Smooth muscle cell (in vitro differentiated cells): ENCODE data around the gene CBFB. TPM values are rescaled to one million over a fixed set of nuclear protein-coding genes. Genes with fewer than 3 reads are reported as not detected.

Source experiments
- DNase-seq: peaks from one replicate; lab custom pipeline; 2025; ENCODE audit not compliant: unreplicated experiment; lab: John Stamatoyannopoulos, UW
- H2AFZ ChIP-seq: fragments of 200-600 bp; sonication (generic); 2 replicates; pipeline ENCODE4 v1.6.0; 2016; ENCODE audit warnings: antibody characterized with exemption, low read depth, mild to moderate bottlenecking
- H3F3A ChIP-seq: fragments of 200-600 bp; sonication (generic); 2 replicates; pipeline ENCODE4 v1.6.0; 2017; ENCODE audit warnings: antibody characterized with exemption, low read depth
- H3K27ac ChIP-seq: fragments of 200-600 bp; sonication (generic); 2 replicates; pipeline ENCODE4 v1.5.1; 2016; ENCODE audit warnings: low read depth, mild to moderate bottlenecking
- H3K27me3 ChIP-seq: fragments of 200-600 bp; sonication (generic); 2 replicates; pipeline ENCODE4 v1.6.1; 2016; ENCODE audit warnings: low read depth, mild to moderate bottlenecking
- H3K36me3 ChIP-seq: fragments of 200-600 bp; sonication (generic); 2 replicates; pipeline ENCODE4 v1.5.1; 2016; ENCODE audit warnings: low read depth
- H3K4me1 ChIP-seq: fragments of 200-600 bp; sonication (generic); 2 replicates; pipeline ENCODE4 v1.5.1; 2016; ENCODE audit warnings: low read depth
- H3K4me2 ChIP-seq: fragments of 200-600 bp; sonication (generic); 2 replicates; pipeline ENCODE4 v1.6.0; 2016; ENCODE audit warnings: mild to moderate bottlenecking
- H3K4me3 ChIP-seq: fragments of 200-600 bp; sonication (generic); 2 replicates; pipeline ENCODE4 v1.5.1; 2016; ENCODE audit warnings: mild to moderate bottlenecking
- H3K79me2 ChIP-seq: fragments of 200-600 bp; sonication (generic); 2 replicates; pipeline ENCODE4 v1.6.0; 2016; ENCODE audit warnings: low read depth, mild to moderate bottlenecking
- H3K9ac ChIP-seq: fragments of 200-600 bp; sonication (generic); 2 replicates; pipeline ENCODE4 v1.6.0; 2016; ENCODE audit warnings: low read depth
- H3K9me3 ChIP-seq: fragments of 200-600 bp; sonication (generic); replicated peaks from 2 replicates; pipeline ENCODE4 v1.5.1; 2016; ENCODE audit warnings: low read depth
- H4K20me1 ChIP-seq: fragments of 200-600 bp; sonication (generic); 2 replicates; pipeline ENCODE4 v1.6.0; 2016; ENCODE audit warnings: low read depth
- WGBS: methylation state at CpG from one replicate; pipeline ENCODE4 v1.1.7; 2016; ENCODE audit warnings: low lambda C conversion rate; 5-methylcytosine and 5-hydroxymethylcytosine counted together
- polyA plus RNA-seq: library from polyadenylated mRNA; unstranded; fragments of >200 nt; fragmentation: Nextera tagmentation; extraction: Ambion mirVana; gene quantifications from 2 replicates; pipeline ENCODE4 v1.2.1, GENCODE V29; 2016
- total RNA-seq: library from RNA; depleted of rRNA; stranded (reverse); fragments of >200 nt; gene quantifications from 2 replicates; pipeline ENCODE4 v1.2.3, GENCODE V29; 2014
- TF ChIP-seq, protein P1 (sequence below): fragments of 200-600 bp; sonication (generic); IDR thresholded peaks from 2 replicates; pipeline ENCODE4 v1.5.1; 2017; ENCODE audit warnings: borderline replicate concordance, mild to moderate bottlenecking, antibody characterized with exemption; ENCODE audit not compliant: insufficient read depth, poor library complexity, severe bottlenecking

The CBFB gene
- total and polyA plus RNA-seq, 2 experiments from 2014 or later, result 40.2 to 41.1 TPM

DNA sequence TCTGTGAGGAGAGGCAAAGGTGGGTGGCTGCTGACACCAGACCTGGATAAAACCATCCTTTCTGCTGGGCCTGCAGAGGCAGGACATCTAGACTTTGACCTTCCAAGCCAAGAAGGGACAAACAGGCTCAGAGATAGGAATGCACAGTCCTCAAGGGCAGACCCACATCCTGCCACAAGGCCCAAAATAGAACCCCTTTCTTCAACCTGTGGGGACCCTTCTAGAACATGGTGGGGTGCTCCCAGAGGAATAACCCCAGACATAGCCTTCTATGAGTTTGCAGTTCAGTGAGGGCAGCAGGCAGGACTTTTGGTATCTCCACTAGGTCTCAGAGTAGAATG is 3.8 kb upstream of the CBFB start:
- H2AFZ ChIP-seq, result peak overlapping the region; percentile 37
- no peak overlapping the region for H3K4me2 ChIP-seq
- no peak for DNase-seq
- H3K4me3 ChIP-seq, result no peak overlapping the region
- H3K27me3 ChIP-seq, result no peaks in the 10 kb centered on the region
- peaks cover 7% of the 10 kb centered on the region for H3K79me2 ChIP-seq
- H4K20me1 ChIP-seq, result peaks cover 4% of the 10 kb centered on the region
- no peak overlapping the region for H3K9ac ChIP-seq
- H3K9me3 ChIP-seq, result no peaks in the 10 kb centered on the region
- peaks cover 8% of the 10 kb centered on the region for H3K4me1 ChIP-seq
- TF ChIP-seq, protein P1, sequence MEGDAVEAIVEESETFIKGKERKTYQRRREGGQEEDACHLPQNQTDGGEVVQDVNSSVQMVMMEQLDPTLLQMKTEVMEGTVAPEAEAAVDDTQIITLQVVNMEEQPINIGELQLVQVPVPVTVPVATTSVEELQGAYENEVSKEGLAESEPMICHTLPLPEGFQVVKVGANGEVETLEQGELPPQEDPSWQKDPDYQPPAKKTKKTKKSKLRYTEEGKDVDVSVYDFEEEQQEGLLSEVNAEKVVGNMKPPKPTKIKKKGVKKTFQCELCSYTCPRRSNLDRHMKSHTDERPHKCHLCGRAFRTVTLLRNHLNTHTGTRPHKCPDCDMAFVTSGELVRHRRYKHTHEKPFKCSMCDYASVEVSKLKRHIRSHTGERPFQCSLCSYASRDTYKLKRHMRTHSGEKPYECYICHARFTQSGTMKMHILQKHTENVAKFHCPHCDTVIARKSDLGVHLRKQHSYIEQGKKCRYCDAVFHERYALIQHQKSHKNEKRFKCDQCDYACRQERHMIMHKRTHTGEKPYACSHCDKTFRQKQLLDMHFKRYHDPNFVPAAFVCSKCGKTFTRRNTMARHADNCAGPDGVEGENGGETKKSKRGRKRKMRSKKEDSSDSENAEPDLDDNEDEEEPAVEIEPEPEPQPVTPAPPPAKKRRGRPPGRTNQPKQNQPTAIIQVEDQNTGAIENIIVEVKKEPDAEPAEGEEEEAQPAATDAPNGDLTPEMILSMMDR, result no peak
- H3K27ac ChIP-seq, result no peak overlapping the region
- peaks cover 7% of the 10 kb centered on the region for H3F3A ChIP-seq
- no peaks in the 10 kb centered on the region for H3K36me3 ChIP-seq

DNA sequence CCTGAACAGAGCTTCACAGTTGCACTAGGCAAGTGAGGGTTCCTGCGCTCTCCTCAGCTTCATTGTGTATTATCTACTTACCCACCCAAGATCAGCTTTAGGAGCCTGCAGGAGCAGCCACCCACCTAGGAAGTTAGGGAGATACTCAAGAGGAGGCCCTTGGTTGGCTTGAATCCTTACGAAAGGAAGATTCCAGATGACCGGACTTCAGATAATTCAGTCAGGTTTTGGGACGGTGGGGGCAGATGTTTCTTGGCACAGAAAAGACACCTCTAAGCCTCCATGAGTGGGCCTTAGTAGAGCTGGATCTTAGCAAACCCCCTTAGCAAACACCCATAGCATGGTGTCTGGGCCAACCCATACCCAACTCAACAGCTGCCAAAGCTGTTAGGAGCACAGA is 2.4 kb upstream of the CBFB start:
- 100% methylated on average over 4 of the region's 4 CpGs for WGBS
- Histone ChIP-seq H3K4me1 (peaks cover 19% of the 10 kb centered on the region), H4K20me1 (peaks cover 18% of the 10 kb centered on the region), H3F3A (peaks cover 7% of the 10 kb centered on the region), H3K79me2 (peaks cover 20% of the 10 kb centered on the region), H3K9ac (no peak overlapping the region), H3K4me3 (no peak overlapping the region), H3K36me3 (no peaks in the 10 kb centered on the region), H3K4me2 (no peak overlapping the region), H3K9me3 (no peaks in the 10 kb centered on the region), H2AFZ (no peak overlapping the region), H3K27ac (no peak overlapping the region), H3K27me3 (no peaks in the 10 kb centered on the region)
- DNase-seq, result no peak
- TF ChIP-seq, protein P1, result no peak

DNA sequence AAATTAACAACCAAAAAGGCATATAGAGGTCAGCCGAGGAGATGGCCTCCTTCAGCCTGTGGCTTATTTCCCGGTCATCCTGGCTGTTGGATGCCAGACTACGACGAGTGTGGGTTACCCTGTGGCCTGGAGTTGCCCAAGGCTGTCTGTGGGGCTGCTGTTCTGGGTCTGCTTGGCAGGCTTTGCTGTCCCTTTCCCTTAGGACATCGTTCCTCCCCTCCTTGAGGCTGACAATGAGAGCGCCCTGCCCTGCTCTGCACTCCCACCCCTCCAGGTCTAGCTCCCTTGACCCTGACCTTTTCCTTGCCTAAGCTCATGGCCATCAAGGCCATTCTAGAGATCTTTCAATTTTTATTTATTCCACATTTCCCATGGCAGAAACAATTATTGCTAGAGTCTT is 1.9 kb upstream of the CBFB start:
- H2AFZ ChIP-seq, result no peak overlapping the region
- H3K79me2 ChIP-seq, result peaks cover 25% of the 10 kb centered on the region
- H3K4me2 ChIP-seq, result no peak overlapping the region
- H3K4me1 ChIP-seq, result peaks cover 19% of the 10 kb centered on the region
- 94% methylated on average over 6 of the region's 6 CpGs for WGBS
- H3F3A ChIP-seq, result peaks cover 7% of the 10 kb centered on the region
- no peak for DNase-seq
- no peak overlapping the region for H3K27ac ChIP-seq
- no peaks in the 10 kb centered on the region for H3K36me3 ChIP-seq
- no peak overlapping the region for H3K9ac ChIP-seq
- no peaks in the 10 kb centered on the region for H3K27me3 ChIP-seq
- H3K4me3 ChIP-seq, result no peak overlapping the region
- peaks cover 23% of the 10 kb centered on the region for H4K20me1 ChIP-seq
- TF ChIP-seq, protein P1, result no peak
- H3K9me3 ChIP-seq, result no peaks in the 10 kb centered on the region

DNA sequence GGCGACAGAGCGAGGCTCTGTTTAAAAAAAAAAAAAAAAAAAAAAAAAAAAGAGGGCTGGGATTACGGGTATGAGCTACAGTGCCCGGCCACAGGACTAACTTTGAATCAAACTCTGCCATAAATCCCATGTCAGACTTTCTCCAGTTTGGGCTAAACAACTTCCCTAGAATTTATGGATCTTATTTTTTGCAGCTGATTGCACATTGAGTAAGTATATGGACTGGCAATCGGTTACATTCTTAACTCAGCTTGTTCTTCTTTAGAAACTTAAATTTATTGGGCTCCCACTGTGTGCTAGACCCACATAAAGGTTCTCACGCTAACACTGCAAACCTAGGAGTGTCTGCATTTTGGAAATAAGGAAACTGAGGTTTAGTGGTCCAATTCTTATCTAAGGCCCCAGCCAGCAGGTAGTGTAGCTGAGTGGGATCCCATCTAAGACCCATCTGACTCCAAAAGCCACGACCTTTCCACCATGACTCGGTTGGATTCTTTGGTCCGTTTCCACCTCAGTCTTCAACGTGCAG is 718 bp upstream of the CBFB start:
- H3K4me1 ChIP-seq, result peaks cover 11% of the 10 kb centered on the region
- peaks cover 34% of the 10 kb centered on the region for H4K20me1 ChIP-seq
- H3K27ac ChIP-seq, result peak overlapping the region; percentile 89
- H3K36me3 ChIP-seq, result no peaks in the 10 kb centered on the region
- H3K9ac ChIP-seq, result peak overlapping the region; percentile 85
- no peaks in the 10 kb centered on the region for H3K27me3 ChIP-seq
- H3K4me3 ChIP-seq, result peak overlapping the region; percentile 99
- WGBS, result 53% methylated on average over 10 of the region's 10 CpGs
- H3K79me2 ChIP-seq, result peaks cover 37% of the 10 kb centered on the region
- peak overlapping the region; percentile 97 for H3K4me2 ChIP-seq
- H3K9me3 ChIP-seq, result no peaks in the 10 kb centered on the region
- DNase-seq, result no peak
- TF ChIP-seq, protein P1, result no peak
- H3F3A ChIP-seq, result no peaks in the 10 kb centered on the region
- H2AFZ ChIP-seq, result peak overlapping the region; percentile 98
